HG03159 (cell line): Measurements from ENCODE around the gene P3H1.

ENCODE experiments used
- ATAC-seq: cut with Tn5 transposase; IDR thresholded peaks from one replicate; pipeline ENCODE4 v1.9.1; 2021; ENCODE audit warnings: mild to moderate bottlenecking, moderate library complexity; ENCODE audit not compliant: unreplicated experiment

Gene P3H1

GRCh38 chr1:42746436-42747105 is 20.3 kb downstream of the P3H1 start:
- no peak for ATAC-seq

- ATAC-seq = no peak
Observed at GRCh38 chr1:42745851-42746250, 21.0 kb downstream of the P3H1 start.

- no peak for ATAC-seq
Observed at GRCh38 chr1:42744148-42744413, 22.7 kb downstream of the P3H1 start.

- ATAC-seq = no peak
Observed at GRCh38 chr1:42743317-42744147, 23.3 kb downstream of the P3H1 start.

- ATAC-seq = no peak
Observed at GRCh38 chr1:42742617-42743316, 24.1 kb downstream of the P3H1 start.

GRCh38 chr1:42742141-42742540 is 24.7 kb downstream of the P3H1 start:
- ATAC-seq = no peak

- no peak for ATAC-seq
Observed at GRCh38 chr1:42741706-42742105, 25.1 kb downstream of the P3H1 start.

- no peak for ATAC-seq
Observed at GRCh38 chr1:42740851-42741580, 25.8 kb downstream of the P3H1 start.

- ATAC-seq = no peak
Observed at GRCh38 chr1:42739753-42740700, 26.8 kb downstream of the P3H1 start, which contains the start of gene CLDN19. TSS of gene CLDN19 (minus strand) at chr1:42740236. CDS start at chr1:42740063, 173 bp downstream.

- no peak for ATAC-seq
Observed at GRCh38 chr1:42738678-42739226, 28.1 kb downstream of the P3H1 start.

GRCh38 chr1:42737986-42738677 is 28.7 kb downstream of the P3H1 start:
- ATAC-seq = no peak

GRCh38 chr1:42737257-42737656 is 29.6 kb downstream of the P3H1 start:
- no peak for ATAC-seq

- no peak for ATAC-seq
Observed at GRCh38 chr1:42736571-42737200, 30.1 kb downstream of the P3H1 start.

GRCh38 chr1:42736152-42736551 is 30.7 kb downstream of the P3H1 start:
- ATAC-seq = no peak

GRCh38 chr1:42735477-42736105 is 31.2 kb downstream of the P3H1 start:
- ATAC-seq = no peak

- no peak for ATAC-seq
Observed at GRCh38 chr1:42735056-42735455, 31.8 kb downstream of the P3H1 start.

- no peak for ATAC-seq
Observed at GRCh38 chr1:42734201-42735035, 32.4 kb downstream of the P3H1 start.
